ENCODE results near the gene RNF187. TPM values are rescaled to one million over a fixed set of nuclear protein-coding genes. Genes with fewer than 3 reads are reported as not detected.

Gene RNF187
- total RNA-seq, 4 donors from 2014 or later, result 55.6 to 99.6 (median 57.7) TPM

DNA sequence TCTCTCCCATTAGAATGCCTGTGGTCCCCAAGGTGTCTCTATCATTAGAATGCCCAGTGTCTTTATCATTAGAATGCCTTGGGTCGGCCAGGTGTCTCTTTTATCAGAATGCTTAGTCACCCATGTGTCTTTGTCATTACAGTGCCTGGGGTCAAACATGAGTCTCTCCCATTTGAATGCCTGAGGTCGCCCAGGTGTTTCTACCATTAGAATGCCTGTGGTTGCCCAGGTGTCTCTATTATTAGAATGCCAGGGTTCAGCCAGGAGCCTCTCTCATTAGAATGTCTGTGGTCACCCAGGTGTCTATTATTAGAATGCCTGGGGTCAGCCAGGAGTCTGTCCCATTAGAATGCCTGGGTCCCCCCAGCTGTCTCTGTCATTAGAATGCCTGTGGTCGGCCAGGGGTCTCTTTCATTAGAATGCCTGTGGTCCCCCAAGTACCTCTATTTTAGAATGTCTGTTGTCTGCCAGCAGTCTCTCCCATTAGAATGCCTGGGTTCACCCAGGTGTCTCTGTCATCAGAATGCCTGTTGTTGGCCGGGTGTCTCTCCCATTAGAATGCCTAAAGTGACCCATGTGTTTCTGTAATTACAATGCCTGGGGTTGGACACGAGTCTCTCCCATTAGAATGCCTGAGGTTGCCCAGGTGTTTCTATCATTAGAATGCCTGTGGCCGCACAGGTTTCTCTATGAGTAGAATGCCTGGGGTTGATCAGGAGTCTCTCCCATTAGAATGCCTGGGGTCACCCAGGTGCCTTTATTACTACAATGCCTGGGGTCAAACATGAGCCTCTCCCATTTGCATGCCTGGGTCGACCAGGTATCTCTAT, 57.1 kb downstream of the RNF187 start:
- DNase-seq (ENCODE audit: low spot score in 2 of 2), result peak; percentile 32 to 52
- Histone ChIP-seq H3K4me1 (no peaks in the 10 kb centered on the region), H3K9me3 (no peaks in the 10 kb centered on the region), H3K27ac (no peak overlapping the region), H3K27me3 (peaks cover 19% of the 10 kb centered on the region), H3K36me3 (no peaks in the 10 kb centered on the region), H3K4me3 (no peak overlapping the region)
- WGBS, result 51% methylated on average over 5 of the region's 7 CpGs
- TF ChIP-seq, protein P1, sequence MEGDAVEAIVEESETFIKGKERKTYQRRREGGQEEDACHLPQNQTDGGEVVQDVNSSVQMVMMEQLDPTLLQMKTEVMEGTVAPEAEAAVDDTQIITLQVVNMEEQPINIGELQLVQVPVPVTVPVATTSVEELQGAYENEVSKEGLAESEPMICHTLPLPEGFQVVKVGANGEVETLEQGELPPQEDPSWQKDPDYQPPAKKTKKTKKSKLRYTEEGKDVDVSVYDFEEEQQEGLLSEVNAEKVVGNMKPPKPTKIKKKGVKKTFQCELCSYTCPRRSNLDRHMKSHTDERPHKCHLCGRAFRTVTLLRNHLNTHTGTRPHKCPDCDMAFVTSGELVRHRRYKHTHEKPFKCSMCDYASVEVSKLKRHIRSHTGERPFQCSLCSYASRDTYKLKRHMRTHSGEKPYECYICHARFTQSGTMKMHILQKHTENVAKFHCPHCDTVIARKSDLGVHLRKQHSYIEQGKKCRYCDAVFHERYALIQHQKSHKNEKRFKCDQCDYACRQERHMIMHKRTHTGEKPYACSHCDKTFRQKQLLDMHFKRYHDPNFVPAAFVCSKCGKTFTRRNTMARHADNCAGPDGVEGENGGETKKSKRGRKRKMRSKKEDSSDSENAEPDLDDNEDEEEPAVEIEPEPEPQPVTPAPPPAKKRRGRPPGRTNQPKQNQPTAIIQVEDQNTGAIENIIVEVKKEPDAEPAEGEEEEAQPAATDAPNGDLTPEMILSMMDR (IDR thresholded peaks at IDR 0.05), result no peak
- no peak for TF ChIP-seq EP300 (IDR thresholded peaks at IDR 0.05)
- TF ChIP-seq POLR2A (IDR thresholded peaks at IDR 0.05), result no peak
- no peak for TF ChIP-seq POLR2AphosphoS5 (IDR thresholded peaks at IDR 0.05)

DNA sequence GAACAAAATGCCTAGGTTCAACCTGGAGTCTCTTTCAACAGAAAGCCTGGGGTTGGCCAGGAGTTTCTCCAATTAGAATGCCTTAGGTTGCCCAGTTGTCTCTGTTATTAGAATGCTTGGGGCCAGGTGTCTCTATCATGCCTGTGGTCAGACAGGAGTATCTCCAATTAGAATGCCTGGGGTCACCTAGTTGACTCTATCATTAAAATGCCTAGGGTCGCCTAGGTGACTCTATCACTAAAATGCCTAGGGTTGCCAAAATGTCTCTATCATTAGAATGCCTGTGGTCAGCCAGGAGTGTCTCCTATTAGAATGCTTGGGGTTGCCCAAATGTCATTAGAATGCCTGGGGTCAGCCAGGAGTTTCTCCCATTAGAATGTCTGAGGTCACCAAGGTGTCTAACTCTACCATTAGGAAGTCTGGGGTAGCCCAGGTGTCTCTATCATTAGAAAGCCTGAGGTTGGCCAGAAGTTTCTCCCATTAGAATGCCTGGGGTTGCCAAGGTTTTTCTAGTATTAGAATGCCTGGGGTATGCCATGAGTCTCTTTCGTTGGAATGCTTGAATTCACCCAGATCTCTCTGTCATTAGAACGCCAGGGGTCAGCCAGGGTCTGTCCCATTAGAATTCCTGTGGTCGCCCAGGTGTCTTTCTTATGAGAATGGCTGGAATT, 57.9 kb downstream of the RNF187 start:
- 64% methylated on average over 4 of the region's 4 CpGs for WGBS
- DNase-seq (ENCODE audit: low spot score in 2 of 2), result peak; percentile 6 to 7
- H3K4me3 ChIP-seq, result no peak overlapping the region
- H3K4me1 ChIP-seq, result no peaks in the 10 kb centered on the region
- TF ChIP-seq POLR2A (IDR thresholded peaks at IDR 0.05) (no peak), POLR2AphosphoS5 (IDR thresholded peaks at IDR 0.05) (no peak), EP300 (IDR thresholded peaks at IDR 0.05) (no peak)
- TF ChIP-seq, protein P1 (IDR thresholded peaks at IDR 0.05), result no peak
- H3K27ac ChIP-seq, result no peak overlapping the region
- H3K36me3 ChIP-seq, result no peaks in the 10 kb centered on the region
- H3K9me3 ChIP-seq, result no peaks in the 10 kb centered on the region
- H3K27me3 ChIP-seq, result peaks cover 19% of the 10 kb centered on the region

Other genes starting within 250 kb of the RNF187 start
- gene TRIM11, start 80.5 kb upstream of the RNF187 start, total RNA-seq, result 10 to 100 TPM; 24.7 to 34.6 (median 32.8) TPM
- 1 to 10 TPM; 1.2 to 3.8 (median 2.8) TPM for gene TRIM17, start 70.5 kb upstream of the RNF187 start, total RNA-seq
- gene RHOU, start 248.1 kb downstream of the RNF187 start, total RNA-seq, result 1 to 10 TPM; 5.5 to 8.9 (median 6.1) TPM